GM12891 (cell line): ENCODE measurements around the gene CYP2J2.

Experiments
- POLR2A ChIP-seq: IDR thresholded peaks from 2 replicates; pipeline ENCODE4 v1.6.1; 2011; ENCODE audit warnings: low read depth, low read length, control low read depth
- POLR2AphosphoS5 ChIP-seq: IDR thresholded peaks from 2 replicates; pipeline ENCODE4 v1.6.1; 2011; ENCODE audit warnings: low read depth, low read length, control low read depth

- no peak for TF ChIP-seq POLR2A
- TF ChIP-seq POLR2AphosphoS5: no peak
These were observed 45.8 kb downstream of the CYP2J2 start for GRCh38 chr1:59880735-59881134.
